H1 (cell line): Measurements from ENCODE around the gene CFAP107. TPM values are rescaled to one million over a fixed set of nuclear protein-coding genes. Genes with fewer than 3 reads are reported as not detected.
"Not testable (repeated sequence)": the region's sequence is repeated elsewhere in the genome, so short reads cannot be mapped to it uniquely, and the experiment has no call there.

Experiments
- CTCF ChIA-PET: fragments of 300-600 bp; sonication (Branson Sonifier 250); formaldehyde crosslinking; loops from one replicate; lab custom pipeline; 2021; ENCODE audit not compliant: partially characterized antibody; lab: Charles Lee
- POLR2A ChIA-PET: fragments of 300-600 bp; sonication (Branson Sonifier 250); formaldehyde crosslinking; loops from one replicate; lab custom pipeline; 2021; ENCODE audit warnings: inconsistent platforms; ENCODE audit not compliant: partially characterized antibody; lab: Charles Lee
- DNase-seq, 2 experiments: peaks; one replicate each; pipeline versions ENCODE4 v3.0.0 to v3.0.0-alpha.2; 2010 to 2022; ENCODE audit warnings: low spot score in 2 of 2, low read depth in 1 of 2, mixed read lengths in 1 of 2
- FAIRE-seq: peaks from 2 replicates; lab custom pipeline; 2011; peaks lifted over from hg19 to GRCh38; lab: Jason Lieb, UNC
- H2AFZ ChIP-seq: 2 replicates; pipeline ENCODE4 v1.8.1; 2012; ENCODE audit warnings: low read length, inconsistent platforms
- H2AK5ac ChIP-seq: 2 replicates; pipeline ENCODE4 v1.6.1; 2013; ENCODE audit warnings: low read depth, low read length
- H2BK120ac ChIP-seq: replicated peaks from 2 replicates; pipeline ENCODE3; 2013; ENCODE audit warnings: low read depth, low read length, inconsistent platforms
- H2BK12ac ChIP-seq: 2 replicates; pipeline ENCODE4 v1.6.1; 2013; ENCODE audit warnings: low read depth, low read length
- H2BK15ac ChIP-seq: 2 replicates; pipeline ENCODE4 v1.6.1; 2013; ENCODE audit warnings: low read length
- H2BK20ac ChIP-seq: 2 replicates; pipeline ENCODE4 v1.6.1; 2013; ENCODE audit warnings: low read length
- H2BK5ac ChIP-seq: 2 replicates; pipeline ENCODE4 v1.6.1; 2013; ENCODE audit warnings: low read depth, low read length
- H3K14ac ChIP-seq: 2 replicates; pipeline ENCODE4 v1.6.1; 2013; ENCODE audit warnings: inconsistent platforms; ENCODE audit not compliant: insufficient read length
- H3K18ac ChIP-seq: 2 replicates; pipeline ENCODE4 v1.6.1; 2013; ENCODE audit warnings: low read length; ENCODE audit errors: extremely low read depth
- H3K23ac ChIP-seq: 2 replicates; pipeline ENCODE4 v1.6.1; 2013; ENCODE audit warnings: inconsistent platforms; ENCODE audit not compliant: insufficient read length
- H3K23me2 ChIP-seq: 2 replicates; pipeline ENCODE4 v1.6.1; 2013; ENCODE audit warnings: low read depth, low read length
- H3K27ac ChIP-seq: 2 replicates; pipeline ENCODE4 v1.6.1; 2011; ENCODE audit warnings: low read depth, low read length, inconsistent platforms
- H3K27me3 ChIP-seq, 4 experiments: replicated peaks in 1 of 4; 1 replicate in 1 of 4; 2 replicates in 3 of 4; pipeline versions ENCODE4 v1.6.1 to v1.8.1; 2011 to 2013; ENCODE audit warnings: low read length in 3 of 4, mild to moderate bottlenecking in 3 of 4, inconsistent platforms in 2 of 4, mixed read lengths in 2 of 4, moderate library complexity in 1 of 4; ENCODE audit not compliant: control insufficient read depth in 3 of 4, insufficient read depth in 3 of 4; ENCODE audit errors: extremely low read depth in 1 of 4
- H3K36me3 ChIP-seq, 4 experiments: 2 replicates each; pipeline versions ENCODE4 v1.6.1 to v1.8.1; 2011 to 2013; ENCODE audit warnings: mild to moderate bottlenecking in 4 of 4, low read length in 3 of 4, moderate library complexity in 2 of 4, control low read depth in 1 of 4, inconsistent platforms in 1 of 4; ENCODE audit not compliant: insufficient read depth in 4 of 4, control insufficient read depth in 2 of 4
- H3K4ac ChIP-seq: replicated peaks from 2 replicates; pipeline ENCODE3; 2013; ENCODE audit warnings: low read length, low read depth, mixed read lengths, inconsistent platforms; ENCODE audit not compliant: insufficient read length
- H3K4me1 ChIP-seq, 4 experiments: replicated peaks in 1 of 4; 1 replicate in 1 of 4; 2 replicates in 3 of 4; pipeline versions ENCODE4 v1.6.1 to v1.8.1; 2011 to 2013; ENCODE audit warnings: low read length in 3 of 4, inconsistent platforms in 2 of 4, mixed read lengths in 1 of 4; ENCODE audit not compliant: insufficient read depth in 4 of 4, control insufficient read depth in 3 of 4
- H3K4me2 ChIP-seq, 2 experiments: 2 replicates each; pipeline versions ENCODE4 v1.6.1 to v1.8.1; 2011 to 2013; ENCODE audit warnings: low read depth in 2 of 2, low read length in 2 of 2, control low read depth in 1 of 2, inconsistent platforms in 1 of 2, mild to moderate bottlenecking in 1 of 2; ENCODE audit not compliant: insufficient read depth in 1 of 2
- H3K4me3 ChIP-seq, 4 experiments: fragments of 200-600, 300-600 bp in 1 of 4; sonication (generic), shearing (Covaris generic), sonication (Bioruptor Twin) in 1 of 4; 2 replicates each; pipeline versions ENCODE4 v1.5.1 to v1.8.1; 2011 to 2016; ENCODE audit warnings: low read length in 4 of 4, low read depth in 3 of 4, control low read depth in 2 of 4, inconsistent platforms in 2 of 4, mild to moderate bottlenecking in 2 of 4, mixed read lengths in 1 of 4, moderate library complexity in 1 of 4; ENCODE audit not compliant: insufficient read depth in 2 of 4; ENCODE audit errors: extremely low read depth in 1 of 4
- H3K56ac ChIP-seq: replicated peaks from 2 replicates; pipeline ENCODE3; 2013; ENCODE audit warnings: low read depth, mild to moderate bottlenecking, mixed read lengths, low read length, inconsistent platforms; ENCODE audit not compliant: insufficient read length
- H3K79me1 ChIP-seq: 2 replicates; pipeline ENCODE4 v1.6.1; 2013; ENCODE audit warnings: low read depth, low read length, control low read depth
- H3K79me2 ChIP-seq, 2 experiments: 2 replicates each; pipeline versions ENCODE4 v1.6.1 to v1.8.1; 2012 to 2013; ENCODE audit warnings: low read length in 2 of 2, mild to moderate bottlenecking in 2 of 2, inconsistent platforms in 1 of 2; ENCODE audit not compliant: insufficient read depth in 2 of 2, control insufficient read depth in 1 of 2
- H3K9ac ChIP-seq, 4 experiments: replicated peaks in 1 of 4; 1 replicate in 1 of 4; 2 replicates in 3 of 4; pipeline versions ENCODE4 v1.6.1 to v1.8.1; 2011 to 2013; ENCODE audit warnings: low read depth in 3 of 4, low read length in 3 of 4, control low read depth in 2 of 4, mild to moderate bottlenecking in 2 of 4, moderate library complexity in 2 of 4, inconsistent platforms in 1 of 4; ENCODE audit errors: extremely low read depth in 1 of 4
- H3K9me3 ChIP-seq, 2 experiments: 2 replicates each; pipeline versions ENCODE4 v1.6.1 to v1.8.1; 2012 to 2013; ENCODE audit warnings: mild to moderate bottlenecking in 2 of 2, moderate library complexity in 2 of 2, control low read depth in 1 of 2, inconsistent platforms in 1 of 2, low read depth in 1 of 2, low read length in 1 of 2, mixed read lengths in 1 of 2; ENCODE audit not compliant: insufficient read depth in 2 of 2
- H4K20me1 ChIP-seq, 2 experiments: replicated peaks in 1 of 2; 2 replicates each; pipeline versions ENCODE3 to v1.8.1; 2011 to 2013; ENCODE audit warnings: inconsistent platforms in 2 of 2, low read length in 2 of 2, mild to moderate bottlenecking in 1 of 2; ENCODE audit not compliant: insufficient read depth in 2 of 2, control insufficient read depth in 1 of 2
- H4K5ac ChIP-seq: 2 replicates; pipeline ENCODE4 v1.6.1; 2013; ENCODE audit warnings: low read length, low read depth, mixed read lengths, inconsistent platforms; ENCODE audit not compliant: insufficient read length
- H4K8ac ChIP-seq: 2 replicates; pipeline ENCODE4 v1.8.0; 2013; ENCODE audit warnings: mild to moderate bottlenecking, moderate library complexity, low read length, inconsistent platforms; ENCODE audit not compliant: insufficient read depth; ENCODE audit errors: extremely low read depth
- H4K91ac ChIP-seq: replicated peaks from 2 replicates; pipeline ENCODE3; 2013; ENCODE audit warnings: low read length, mixed read lengths, inconsistent platforms; ENCODE audit not compliant: insufficient read length
- WGBS, 2 experiments: shearing (Covaris generic) in 1 of 2; methylation state at CpG; one replicate each; pipeline versions ENCODE4 v1.1.6 to v1.1.7; 2013 to 2015; ENCODE audit warnings: low lambda C conversion rate in 2 of 2, mixed read lengths in 2 of 2, inconsistent platforms in 1 of 2, low coverage in 1 of 2, missing lambda C conversion rate in 1 of 2; ENCODE audit not compliant: insufficient replicate concordance in 2 of 2, insufficient coverage in 1 of 2, insufficient read length in 1 of 2; ENCODE audit errors: extremely low coverage in 1 of 2, missing lambda C conversion rate in 1 of 2; 5-methylcytosine and 5-hydroxymethylcytosine counted together
- polyA plus RNA-seq, 7 experiments: library from polyadenylated mRNA; depleted of rRNA in 3 of 7; stranded (reverse) in 5 of 7; unstranded in 2 of 7; fragments of >200 nt in 5 of 7; fragments of 200-250 nt in 2 of 7; gene quantifications; 1 replicate in 5 of 7; 2 replicates in 1 of 7; 4 replicates in 1 of 7; pipeline versions ENCODE4 v1.2.1 to v1.2.3, GENCODE V29; 2011 to 2013; ENCODE audit warnings: missing spikeins in 2 of 7, mixed read lengths in 2 of 7
- total RNA-seq: library from RNA; stranded (reverse); fragmentation: NEBNext Ultra II Directional; extraction: Animal tissue kit (Norgen Biotek cat#: 25700); gene quantifications from 2 replicates; pipeline ENCODE4 v1.2.1, GENCODE V29; 2021

The CFAP107 gene
- total and polyA plus RNA-seq, 2 of the 8 experiments (the other 6 are each of a cell fraction or from before 2014, with no cell fraction given) = 0.23 TPM; not detected in 1

DNA sequence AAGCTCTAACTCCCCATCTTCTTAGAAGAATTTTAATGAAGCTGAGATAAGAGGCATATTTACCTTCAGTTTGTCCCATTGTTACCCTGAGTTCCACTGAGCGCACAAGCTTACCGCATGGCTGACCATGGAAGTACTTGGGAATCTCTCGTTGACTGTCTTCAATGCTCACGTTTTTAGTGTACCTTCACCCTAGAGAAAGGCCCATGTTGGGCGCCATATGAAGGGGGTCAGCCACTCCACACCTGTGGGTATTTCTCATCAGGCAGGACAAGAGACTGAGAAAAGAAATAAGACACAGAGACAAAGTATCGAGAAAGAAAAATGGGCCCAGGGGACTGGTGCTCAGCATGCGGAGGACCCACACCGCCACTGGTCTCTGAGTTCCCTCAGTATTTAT lies 38.7 kb downstream of the CFAP107 start:
- 80% methylated on average over 7 of the region's 8 CpGs; no CpG with 5 or more reads in 1 of the 2 experiments for WGBS, 2 experiments
- H3K56ac ChIP-seq, H2BK12ac ChIP-seq, H4K5ac ChIP-seq, H2AFZ ChIP-seq, H3K36me3 ChIP-seq, H4K91ac ChIP-seq, H3K4me1 ChIP-seq, H3K14ac ChIP-seq, H3K9me3 ChIP-seq, H3K27ac ChIP-seq, POLR2A ChIA-PET, H3K79me2 ChIP-seq, DNase-seq, H3K79me1 ChIP-seq, H2BK15ac ChIP-seq, H3K4me2 ChIP-seq, H2BK20ac ChIP-seq, H3K27me3 ChIP-seq, H3K23ac ChIP-seq, H3K9ac ChIP-seq, H2AK5ac ChIP-seq, H2BK120ac ChIP-seq, H3K18ac ChIP-seq, FAIRE-seq, H3K4me3 ChIP-seq, H2BK5ac ChIP-seq, H4K20me1 ChIP-seq, H3K4ac ChIP-seq, H3K23me2 ChIP-seq, H4K8ac ChIP-seq: not testable (repeated sequence)
- CTCF ChIA-PET = interaction anchor here (0.6 kb wide), 1 partner anchor 136 kb away, joined by 3 read pairs; no protein-coding TSS in a partner anchor

DNA sequence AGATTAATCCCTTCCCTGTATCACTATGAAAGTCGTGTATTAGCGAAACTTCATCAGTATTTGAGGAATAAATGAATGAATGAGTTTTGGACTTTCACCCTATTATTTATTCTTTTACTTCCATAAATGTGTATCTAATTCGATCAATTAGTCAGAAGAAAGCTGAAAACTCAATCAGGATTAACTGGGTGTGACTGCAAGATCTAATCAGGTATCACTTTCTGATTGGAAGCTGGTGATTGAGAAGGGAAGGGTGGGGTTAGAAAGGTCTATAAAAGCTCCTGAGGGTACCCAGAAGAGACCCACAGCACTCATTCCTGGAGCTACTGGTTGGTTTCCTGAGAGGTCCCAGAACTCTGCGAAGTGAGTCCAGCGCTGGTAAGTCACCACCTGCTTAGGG lies 45.1 kb downstream of the CFAP107 start, which contains the start of gene PRAMEF1:
TSS of gene PRAMEF1 (plus strand) at position 301 of the 400 bp plus-strand sequence. CDS start 1,831 bp downstream, outside the sequence.
- not testable (repeated sequence) for H3K4ac ChIP-seq

More for the DNA sequence above, 45.1 kb downstream of the CFAP107 start, which contains the start of gene PRAMEF1:
- H2BK120ac ChIP-seq, H3K4me1 ChIP-seq, H4K8ac ChIP-seq, H2BK5ac ChIP-seq, H2AK5ac ChIP-seq, H3K27ac ChIP-seq, H3K79me2 ChIP-seq, H4K5ac ChIP-seq, H3K14ac ChIP-seq, H3K18ac ChIP-seq, H4K20me1 ChIP-seq, H2BK15ac ChIP-seq, POLR2A ChIA-PET, H3K79me1 ChIP-seq, H4K91ac ChIP-seq, H2BK12ac ChIP-seq, H3K27me3 ChIP-seq, H3K4me3 ChIP-seq, FAIRE-seq, H2BK20ac ChIP-seq, H3K9ac ChIP-seq, H3K56ac ChIP-seq, DNase-seq, H2AFZ ChIP-seq, CTCF ChIA-PET, H3K9me3 ChIP-seq, H3K23ac ChIP-seq, H3K36me3 ChIP-seq, H3K4me2 ChIP-seq, H3K23me2 ChIP-seq: not testable (repeated sequence)
- WGBS, 2 experiments = 87% methylated on average over 4 of the region's 5 CpGs; no CpG with 5 or more reads in 1 of the 2 experiments
